Activated naive CD8-positive, alpha-beta T cell treated with anti-CD3 and anti-CD28 coated beads for 36 hours (primary cell): ENCODE data around the gene XRCC4. TPM values are rescaled to one million over a fixed set of nuclear protein-coding genes. Genes with fewer than 3 reads are reported as not detected.
"Not testable (repeated sequence)": the region's sequence is repeated elsewhere in the genome, so short reads cannot be mapped to it uniquely, and the experiment has no call there.

Source experiments
- DNase-seq: peaks from one replicate; pipeline ENCODE4 v3.0.0; 2021
- H3K27ac Mint-ChIP-seq: one replicate; pipeline ENCODE4 v1.8.0; 2022; ENCODE audit warnings: mild to moderate bottlenecking, moderate library complexity, mixed read lengths
- H3K27me3 Mint-ChIP-seq: one replicate; pipeline ENCODE4 v1.8.0; 2022; ENCODE audit warnings: mild to moderate bottlenecking, mixed read lengths
- H3K36me3 Mint-ChIP-seq: one replicate; pipeline ENCODE4 v1.8.0; 2021; ENCODE audit warnings: mild to moderate bottlenecking, mixed read lengths
- H3K4me1 Mint-ChIP-seq: one replicate; pipeline ENCODE4 v1.8.0; 2021; ENCODE audit warnings: mixed read lengths
- H3K4me3 Mint-ChIP-seq: one replicate; pipeline ENCODE4 v1.8.0; 2022; ENCODE audit warnings: mild to moderate bottlenecking, moderate library complexity, mixed read lengths
- H3K9me3 Mint-ChIP-seq: one replicate; pipeline ENCODE4 v1.8.0; 2022; ENCODE audit warnings: mixed read lengths
- total RNA-seq, 2 experiments: library from RNA; stranded (reverse); gene quantifications; one replicate each; pipeline ENCODE4 v1.2.3, GENCODE V29; 2021

XRCC4 gene
- total RNA-seq, 2 experiments from 2014 or later, result 11.4 to 12.2 TPM

DNA sequence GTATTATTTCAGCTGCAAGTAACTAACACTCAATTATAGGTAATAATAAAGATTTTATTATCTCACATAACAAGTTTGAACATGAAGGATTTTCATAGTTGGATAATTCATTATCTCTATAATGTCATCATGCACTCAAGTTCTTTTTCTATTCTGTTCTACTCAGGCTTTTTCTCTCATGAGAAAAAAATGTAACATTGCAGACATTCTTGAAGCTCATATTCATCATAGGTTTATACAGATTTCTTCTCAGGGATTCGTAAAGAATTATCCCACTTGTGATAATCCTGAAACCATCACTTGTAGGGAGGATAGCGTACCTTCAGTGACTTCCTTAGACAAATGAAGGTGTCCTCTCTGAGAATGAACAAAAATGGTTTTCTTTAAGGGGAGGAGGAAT lies 150.3 kb downstream of the XRCC4 start:
- no peak for DNase-seq
- Mint-ChIP-seq H3K36me3 (peaks cover 2% of the 10 kb centered on the region), H3K4me3 (no peak overlapping the region), H3K4me1 (no peaks in the 10 kb centered on the region), H3K27me3 (no peaks in the 10 kb centered on the region), H3K9me3 (no peaks in the 10 kb centered on the region), H3K27ac (no peak overlapping the region)

GRCh38 chr5:83230511-83230910 lies 153.2 kb downstream of the XRCC4 start:
- H3K36me3 Mint-ChIP-seq, result no peaks in the 10 kb centered on the region
- H3K4me1 Mint-ChIP-seq, result no peaks in the 10 kb centered on the region
- H3K27ac Mint-ChIP-seq, result no peak overlapping the region
- DNase-seq, result no peak
- no peaks in the 10 kb centered on the region for H3K9me3 Mint-ChIP-seq
- no peaks in the 10 kb centered on the region for H3K27me3 Mint-ChIP-seq
- no peak overlapping the region for H3K4me3 Mint-ChIP-seq

- DNase-seq, result no peak
- Mint-ChIP-seq H3K36me3 (peaks cover 2% of the 10 kb centered on the region), H3K4me3 (no peak overlapping the region), H3K27me3 (no peaks in the 10 kb centered on the region), H3K9me3 (no peaks in the 10 kb centered on the region), H3K4me1 (no peaks in the 10 kb centered on the region), H3K27ac (no peak overlapping the region)
Measured at GRCh38 chr5:83244516-83244915, 167.2 kb downstream of the XRCC4 start.

DNA sequence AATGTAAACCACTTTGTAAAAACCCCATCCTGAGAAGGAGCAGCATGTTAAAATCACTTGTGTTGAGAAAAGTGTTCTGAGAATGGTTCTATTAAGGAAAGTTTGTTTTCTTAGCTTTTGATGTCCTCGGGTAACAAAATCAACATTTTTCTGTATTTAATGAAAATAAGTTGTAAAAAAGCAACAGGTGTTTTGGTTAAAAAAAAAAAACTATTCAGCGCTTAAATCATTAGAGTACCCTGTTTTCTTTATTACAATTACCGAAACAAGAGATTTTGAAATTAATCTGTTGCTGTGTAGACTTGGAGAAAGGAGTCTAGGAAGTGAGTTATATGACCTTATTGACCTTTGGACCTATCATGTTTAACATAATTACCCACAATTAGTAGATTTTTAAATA lies 167.7 kb downstream of the XRCC4 start:
- peaks cover 2% of the 10 kb centered on the region for H3K36me3 Mint-ChIP-seq
- H3K9me3 Mint-ChIP-seq, result no peaks in the 10 kb centered on the region
- no peak for DNase-seq
- no peaks in the 10 kb centered on the region for H3K4me1 Mint-ChIP-seq
- no peak overlapping the region for H3K4me3 Mint-ChIP-seq
- H3K27ac Mint-ChIP-seq, result no peak overlapping the region
- no peaks in the 10 kb centered on the region for H3K27me3 Mint-ChIP-seq

GRCh38 chr5:83246071-83246470 lies 168.7 kb downstream of the XRCC4 start:
- no peak for DNase-seq
- Mint-ChIP-seq H3K36me3 (no peaks in the 10 kb centered on the region), H3K4me1 (no peaks in the 10 kb centered on the region), H3K27me3 (no peaks in the 10 kb centered on the region), H3K9me3 (no peaks in the 10 kb centered on the region), H3K27ac (no peak overlapping the region), H3K4me3 (no peak overlapping the region)

DNA sequence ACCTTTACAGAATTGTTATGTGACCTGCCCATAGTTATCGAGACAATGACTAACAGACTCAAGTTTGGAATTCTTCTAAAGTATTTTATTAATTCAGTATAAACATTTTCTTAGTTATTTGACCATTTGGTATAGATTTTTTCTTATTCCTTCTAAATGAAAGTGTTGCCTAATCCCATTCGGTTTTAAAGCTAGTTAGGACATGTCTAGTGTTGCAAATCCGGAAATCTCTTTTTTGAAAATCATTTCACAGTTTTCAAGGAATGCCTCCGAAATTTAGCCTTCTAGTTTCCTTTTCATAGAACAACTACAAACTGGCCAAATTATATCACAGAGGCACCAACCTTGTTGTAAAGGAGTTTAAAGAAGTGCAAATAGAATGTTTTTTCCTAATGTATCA lies 171.8 kb downstream of the XRCC4 start:
- H3K4me3 Mint-ChIP-seq, result no peak overlapping the region
- H3K27me3 Mint-ChIP-seq, result no peaks in the 10 kb centered on the region
- H3K4me1 Mint-ChIP-seq, result no peaks in the 10 kb centered on the region
- no peak overlapping the region for H3K27ac Mint-ChIP-seq
- no peaks in the 10 kb centered on the region for H3K9me3 Mint-ChIP-seq
- no peak for DNase-seq
- H3K36me3 Mint-ChIP-seq, result peaks cover under 1% of the 10 kb centered on the region

DNA sequence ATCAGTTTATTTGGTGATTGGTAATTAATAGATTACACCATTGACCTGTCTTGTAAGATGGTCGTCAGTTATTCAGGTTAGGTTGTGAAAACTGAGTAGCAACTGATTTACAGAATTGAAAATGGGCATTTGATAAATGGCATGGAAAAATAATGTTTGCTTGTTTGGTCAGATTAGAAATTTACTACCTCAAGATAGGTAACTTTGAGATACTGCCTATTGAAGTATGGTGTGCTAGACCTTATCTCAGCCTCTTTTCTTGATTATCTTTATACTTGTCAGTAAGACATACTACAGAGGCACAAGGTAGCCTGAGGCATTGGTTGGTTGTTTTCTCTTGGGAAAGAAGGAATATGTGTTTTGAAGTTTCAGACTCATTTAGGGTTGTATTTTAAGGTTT lies 174.5 kb downstream of the XRCC4 start:
- DNase-seq, result no peak
- Mint-ChIP-seq H3K36me3 (peaks cover 2% of the 10 kb centered on the region), H3K27me3 (no peaks in the 10 kb centered on the region), H3K9me3 (no peaks in the 10 kb centered on the region), H3K27ac (no peak overlapping the region), H3K4me3 (no peak overlapping the region), H3K4me1 (no peaks in the 10 kb centered on the region)

DNA sequence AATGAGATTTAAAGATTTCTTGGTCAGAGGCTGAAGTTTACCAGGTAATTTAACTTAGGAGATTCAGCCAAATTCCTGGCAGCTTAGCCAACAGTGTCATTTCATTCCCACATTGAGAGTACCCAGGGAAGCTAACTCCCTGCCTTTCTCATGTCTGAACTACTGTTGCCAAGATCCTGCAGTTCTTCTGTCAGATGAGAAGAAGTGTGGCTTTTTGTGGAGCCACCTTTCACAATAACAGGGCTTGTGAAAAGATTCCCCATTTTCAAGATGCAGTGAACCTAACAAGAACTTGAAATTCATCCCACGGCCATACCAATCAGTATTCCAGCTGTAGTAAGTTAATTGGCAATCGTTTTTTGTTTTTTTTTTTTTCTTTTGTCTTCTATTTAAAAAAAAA lies 176.4 kb downstream of the XRCC4 start:
- H3K27ac Mint-ChIP-seq, result no peak overlapping the region
- DNase-seq, result no peak
- peaks cover 2% of the 10 kb centered on the region for H3K36me3 Mint-ChIP-seq
- no peaks in the 10 kb centered on the region for H3K4me1 Mint-ChIP-seq
- no peak overlapping the region for H3K4me3 Mint-ChIP-seq
- H3K9me3 Mint-ChIP-seq, result peaks cover 1% of the 10 kb centered on the region
- H3K27me3 Mint-ChIP-seq, result no peaks in the 10 kb centered on the region

DNA sequence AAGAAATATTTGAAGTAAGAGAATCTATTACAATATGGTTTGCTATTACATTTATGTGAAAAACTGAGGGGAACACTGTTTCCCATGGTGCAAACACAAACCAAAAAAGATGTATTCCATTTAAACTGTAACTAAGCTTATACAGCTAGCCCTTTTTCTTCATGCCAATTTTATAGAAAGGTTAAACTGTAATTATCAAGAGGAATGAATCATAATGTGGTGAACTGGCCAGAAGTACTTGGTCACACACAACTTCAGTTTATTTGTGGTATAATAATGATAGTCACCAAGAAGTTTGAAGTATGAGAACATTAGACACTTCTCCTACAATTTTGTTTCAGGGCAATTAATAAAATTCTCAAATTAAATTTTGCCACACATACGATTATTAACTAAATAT lies 177.9 kb downstream of the XRCC4 start:
- peaks cover 1% of the 10 kb centered on the region for H3K9me3 Mint-ChIP-seq
- no peak overlapping the region for H3K27ac Mint-ChIP-seq
- no peak overlapping the region for H3K4me3 Mint-ChIP-seq
- H3K27me3 Mint-ChIP-seq, result no peaks in the 10 kb centered on the region
- H3K36me3 Mint-ChIP-seq, result peaks cover 2% of the 10 kb centered on the region
- H3K4me1 Mint-ChIP-seq, result no peaks in the 10 kb centered on the region
- DNase-seq, result no peak

GRCh38 chr5:83256091-83256780 lies 178.9 kb downstream of the XRCC4 start:
- peaks cover 2% of the 10 kb centered on the region for H3K36me3 Mint-ChIP-seq
- H3K27me3 Mint-ChIP-seq, result no peaks in the 10 kb centered on the region
- H3K27ac Mint-ChIP-seq, result no peak overlapping the region
- no peak for DNase-seq
- H3K4me1 Mint-ChIP-seq, result no peaks in the 10 kb centered on the region
- no peak overlapping the region for H3K4me3 Mint-ChIP-seq
- peaks cover 1% of the 10 kb centered on the region for H3K9me3 Mint-ChIP-seq

- DNase-seq, H3K27ac Mint-ChIP-seq: not testable (repeated sequence)
Measured at GRCh38 chr5:83257684-83258083, 180.3 kb downstream of the XRCC4 start.

GRCh38 chr5:83265318-83265717 lies 188.0 kb downstream of the XRCC4 start:
- H3K4me1 Mint-ChIP-seq, result no peaks in the 10 kb centered on the region
- DNase-seq, result no peak
- no peaks in the 10 kb centered on the region for H3K9me3 Mint-ChIP-seq
- no peaks in the 10 kb centered on the region for H3K27me3 Mint-ChIP-seq
- H3K4me3 Mint-ChIP-seq, result no peak overlapping the region
- no peak overlapping the region for H3K27ac Mint-ChIP-seq
- peaks cover 2% of the 10 kb centered on the region for H3K36me3 Mint-ChIP-seq

More at GRCh38 chr5:83257684-83258083, 180.3 kb downstream of the XRCC4 start:
- not testable (repeated sequence) for H3K4me1 Mint-ChIP-seq, H3K9me3 Mint-ChIP-seq, H3K27me3 Mint-ChIP-seq, H3K4me3 Mint-ChIP-seq, H3K36me3 Mint-ChIP-seq

GRCh38 chr5:83270311-83270710 lies 193.0 kb downstream of the XRCC4 start:
- Mint-ChIP-seq H3K4me1 (no peaks in the 10 kb centered on the region), H3K36me3 (peaks cover 12% of the 10 kb centered on the region), H3K27me3 (no peaks in the 10 kb centered on the region), H3K4me3 (no peak overlapping the region), H3K9me3 (peaks cover 9% of the 10 kb centered on the region), H3K27ac (no peak overlapping the region)
- DNase-seq, result no peak

DNA sequence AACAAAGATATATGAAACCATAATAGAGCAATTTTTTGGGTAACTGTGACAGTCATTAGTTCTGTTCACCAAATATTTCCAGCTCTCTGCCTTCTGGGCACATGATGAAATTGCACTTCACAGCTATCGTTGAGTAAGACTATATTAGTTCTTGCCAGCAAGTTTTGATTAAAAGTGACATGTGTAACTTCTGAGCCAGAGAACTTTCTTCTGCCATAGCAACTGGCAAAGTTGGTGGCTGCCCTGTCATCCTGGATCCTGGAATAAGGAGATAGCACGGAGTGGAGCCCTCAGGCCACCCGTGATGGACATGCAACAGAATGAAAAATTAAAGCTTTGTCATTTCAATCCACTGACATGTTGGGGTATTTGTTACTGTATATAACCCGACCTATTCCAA lies 199.8 kb downstream of the XRCC4 start:
- DNase-seq, result no peak
- H3K27me3 Mint-ChIP-seq, result no peaks in the 10 kb centered on the region
- H3K4me3 Mint-ChIP-seq, result no peak overlapping the region
- no peaks in the 10 kb centered on the region for H3K4me1 Mint-ChIP-seq
- H3K36me3 Mint-ChIP-seq, result peaks cover 16% of the 10 kb centered on the region
- H3K9me3 Mint-ChIP-seq, result peaks cover 9% of the 10 kb centered on the region
- H3K27ac Mint-ChIP-seq, result no peak overlapping the region

GRCh38 chr5:83277953-83278352 lies 200.6 kb downstream of the XRCC4 start:
- Mint-ChIP-seq H3K4me3 (no peak overlapping the region), H3K4me1 (no peaks in the 10 kb centered on the region), H3K9me3 (peaks cover 9% of the 10 kb centered on the region), H3K27me3 (no peaks in the 10 kb centered on the region), H3K36me3 (peaks cover 11% of the 10 kb centered on the region), H3K27ac (no peak overlapping the region)
- no peak for DNase-seq

DNA sequence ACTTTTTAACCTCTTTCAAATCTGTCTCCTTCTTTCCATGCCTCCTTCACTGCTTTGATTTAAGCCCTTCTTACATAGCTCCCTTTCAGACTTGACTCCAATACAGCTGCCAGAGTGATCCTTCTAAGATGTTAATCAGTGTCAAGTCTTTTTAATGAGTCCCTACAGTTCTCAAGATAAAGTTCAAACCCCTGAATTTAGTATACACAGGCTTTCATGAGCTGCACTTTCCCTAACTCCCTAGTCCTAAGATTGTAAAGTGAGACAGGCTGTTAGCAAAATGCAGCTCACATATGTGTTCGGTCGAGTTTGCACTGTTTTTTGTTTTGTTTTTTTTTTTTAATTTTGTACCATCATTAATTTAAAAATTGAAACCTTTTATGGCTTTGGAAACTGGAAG lies 203.8 kb downstream of the XRCC4 start:
- Mint-ChIP-seq H3K36me3 (peaks cover 4% of the 10 kb centered on the region), H3K27me3 (no peaks in the 10 kb centered on the region), H3K4me1 (no peaks in the 10 kb centered on the region), H3K9me3 (no peaks in the 10 kb centered on the region), H3K27ac (no peak overlapping the region), H3K4me3 (no peak overlapping the region)
- no peak for DNase-seq
